Activated T-cell treated with anti-CD3 and anti-CD28 coated beads, Interleukin-2, amount 50 U/mL, for 72 hours (primary cell): Measurements from ENCODE around the gene AHCYL2. TPM values are rescaled to one million over a fixed set of nuclear protein-coding genes. Genes with fewer than 3 reads are reported as not detected.
"Not testable (repeated sequence)": the region's sequence is repeated elsewhere in the genome, so short reads cannot be mapped to it uniquely, and the experiment has no call there.

Experiments used
- ATAC-seq, 2 donors: fragments of 150-1000 bp; cut with Tn5 transposase; replicated peaks in 1 of 2; 2 replicates each; pipeline ENCODE4 v1.10.0; 2021; ENCODE audit warnings: moderate library complexity in 2 of 2, mild to moderate bottlenecking in 1 of 2
- DNase-seq, 2 donors: peaks; one replicate each; pipeline ENCODE4 v3.0.0; 2021 to 2022; ENCODE audit warnings: mixed read lengths in 1 of 2
- H3K27ac Mint-ChIP-seq: one replicate; pipeline ENCODE4 v1.8.0; 2022; ENCODE audit warnings: mild to moderate bottlenecking, moderate library complexity, mixed read lengths
- H3K27me3 Mint-ChIP-seq: one replicate; pipeline ENCODE4 v1.8.0; 2022; ENCODE audit warnings: low read depth, mixed read lengths
- H3K36me3 Mint-ChIP-seq, 2 donors: one replicate each; pipeline ENCODE4 v1.8.0; 2022; ENCODE audit warnings: mixed read lengths in 2 of 2, mild to moderate bottlenecking in 1 of 2; ENCODE audit not compliant: insufficient read depth in 2 of 2
- H3K4me1 Mint-ChIP-seq: one replicate; pipeline ENCODE4 v1.8.0; 2022; ENCODE audit warnings: low read depth, mixed read lengths
- H3K4me3 Mint-ChIP-seq, 2 donors: one replicate each; pipeline ENCODE4 v1.8.0; 2022; ENCODE audit warnings: mild to moderate bottlenecking in 2 of 2, mixed read lengths in 2 of 2, moderate library complexity in 2 of 2
- H3K9me3 Mint-ChIP-seq, 2 donors: one replicate each; pipeline ENCODE4 v1.8.0; 2022; ENCODE audit warnings: mixed read lengths in 2 of 2
- total RNA-seq, 2 donors: library from RNA; stranded (reverse); gene quantifications; one replicate each; pipeline ENCODE4 v1.2.3, GENCODE V29; 2022

The AHCYL2 gene
- total RNA-seq, 2 donors from 2014 or later: 40.8 to 44.8 TPM

GRCh38 chr7:129394982-129395914 lies 170.4 kb downstream of the AHCYL2 start:
- Mint-ChIP-seq H3K36me3 (no peaks in the 10 kb centered on the region), H3K27ac (no peak overlapping the region), H3K4me1 (no peaks in the 10 kb centered on the region), H3K4me3 (no peak overlapping the region), H3K9me3 (no peaks in the 10 kb centered on the region), H3K27me3 (no peaks in the 10 kb centered on the region)
- no peak for ATAC-seq
- no peak for DNase-seq

- Mint-ChIP-seq H3K9me3 (no peaks in the 10 kb centered on the region), H3K4me3 (no peak overlapping the region), H3K27me3 (no peaks in the 10 kb centered on the region), H3K27ac (no peak overlapping the region), H3K36me3 (peaks cover 0 to 8% of the 10 kb centered on the region in 2 donors), H3K4me1 (peaks cover 43% of the 10 kb centered on the region)
- no peak for ATAC-seq
- DNase-seq: no peak
Measured at GRCh38 chr7:129401228-129401966, 176.6 kb downstream of the AHCYL2 start.

GRCh38 chr7:129401967-129402860 lies 177.4 kb downstream of the AHCYL2 start:
- peak; percentile 81 to 82 for ATAC-seq
- Mint-ChIP-seq H3K27ac (peak overlapping the region; percentile 7), H3K4me1 (peaks cover 43% of the 10 kb centered on the region)

GRCh38 chr7:129405527-129405926 lies 180.7 kb downstream of the AHCYL2 start:
- peaks cover 7 to 25% of the 10 kb centered on the region in 2 donors for H3K36me3 Mint-ChIP-seq
- no peak for DNase-seq
- H3K9me3 Mint-ChIP-seq: no peaks in the 10 kb centered on the region
- H3K27me3 Mint-ChIP-seq: no peaks in the 10 kb centered on the region
- ATAC-seq: peak; percentile 46 to 67
- H3K27ac Mint-ChIP-seq: peak overlapping the region; percentile 29
- H3K4me3 Mint-ChIP-seq: peak overlapping the region; percentile 53 to 76
- H3K4me1 Mint-ChIP-seq: peaks cover 43% of the 10 kb centered on the region

More at GRCh38 chr7:129401967-129402860, 177.4 kb downstream of the AHCYL2 start:
- Mint-ChIP-seq H3K9me3 (no peaks in the 10 kb centered on the region), H3K36me3 (peaks cover 0 to 8% of the 10 kb centered on the region in 2 donors), H3K27me3 (no peaks in the 10 kb centered on the region), H3K4me3 (peak overlapping the region in 1 of 2 donors; percentile 0)
- DNase-seq: peak; percentile 35

- not testable (repeated sequence) for ATAC-seq, H3K27me3 Mint-ChIP-seq, H3K4me3 Mint-ChIP-seq, H3K27ac Mint-ChIP-seq, H3K9me3 Mint-ChIP-seq, DNase-seq
- Mint-ChIP-seq H3K36me3 (peaks cover 17 to 40% of the 10 kb centered on the region in 2 donors), H3K4me1 (peaks cover 11% of the 10 kb centered on the region)
Measured at GRCh38 chr7:129410238-129410637, 185.4 kb downstream of the AHCYL2 start.

GRCh38 chr7:129412501-129412900 lies 187.7 kb downstream of the AHCYL2 start:
- Mint-ChIP-seq H3K4me3 (no peak overlapping the region), H3K27ac (no peak overlapping the region), H3K4me1 (no peaks in the 10 kb centered on the region), H3K27me3 (no peaks in the 10 kb centered on the region), H3K9me3 (peaks cover 0 to 5% of the 10 kb centered on the region in 2 donors), H3K36me3 (peaks cover 17 to 35% of the 10 kb centered on the region in 2 donors)
- ATAC-seq: no peak
- no peak for DNase-seq

- DNase-seq (no peak), ATAC-seq (no peak)
- no peaks in the 10 kb centered on the region for H3K4me1 Mint-ChIP-seq
- H3K36me3 Mint-ChIP-seq: peaks cover 5 to 11% of the 10 kb centered on the region in 2 donors
- no peak overlapping the region for H3K27ac Mint-ChIP-seq
- peaks cover 0 to 3% of the 10 kb centered on the region in 2 donors for H3K9me3 Mint-ChIP-seq
- no peaks in the 10 kb centered on the region for H3K27me3 Mint-ChIP-seq
- H3K4me3 Mint-ChIP-seq: no peak overlapping the region
Measured at GRCh38 chr7:129417073-129417472, 192.2 kb downstream of the AHCYL2 start.

- Mint-ChIP-seq H3K27me3 (no peaks in the 10 kb centered on the region), H3K27ac (no peak overlapping the region), H3K36me3 (peaks cover 0 to 6% of the 10 kb centered on the region in 2 donors), H3K4me1 (no peaks in the 10 kb centered on the region), H3K9me3 (no peaks in the 10 kb centered on the region), H3K4me3 (no peak overlapping the region)
- ATAC-seq (no peak), DNase-seq (no peak)
Measured at GRCh38 chr7:129421717-129422250, 197.0 kb downstream of the AHCYL2 start.

- ATAC-seq: no peak
- DNase-seq: no peak
- no peaks in the 10 kb centered on the region for H3K9me3 Mint-ChIP-seq
- peaks cover 3 to 8% of the 10 kb centered on the region in 2 donors for H3K36me3 Mint-ChIP-seq
- H3K27me3 Mint-ChIP-seq: no peaks in the 10 kb centered on the region
- H3K4me1 Mint-ChIP-seq: no peaks in the 10 kb centered on the region
- H3K4me3 Mint-ChIP-seq: no peak overlapping the region
- no peak overlapping the region for H3K27ac Mint-ChIP-seq
Measured at GRCh38 chr7:129422727-129423126, 197.9 kb downstream of the AHCYL2 start.

GRCh38 chr7:129423700-129424410 lies 199.0 kb downstream of the AHCYL2 start:
- H3K27me3 Mint-ChIP-seq: no peaks in the 10 kb centered on the region
- H3K36me3 Mint-ChIP-seq: peaks cover 6 to 13% of the 10 kb centered on the region in 2 donors
- H3K9me3 Mint-ChIP-seq: no peaks in the 10 kb centered on the region
- no peaks in the 10 kb centered on the region for H3K4me1 Mint-ChIP-seq
- no peak overlapping the region for H3K4me3 Mint-ChIP-seq
- ATAC-seq (no peak), DNase-seq (no peak)
- H3K27ac Mint-ChIP-seq: no peak overlapping the region

- Mint-ChIP-seq H3K36me3 (peaks cover 6 to 13% of the 10 kb centered on the region in 2 donors), H3K9me3 (no peaks in the 10 kb centered on the region), H3K4me3 (no peak overlapping the region), H3K27ac (peak overlapping the region; percentile 22), H3K27me3 (peaks cover under 1% of the 10 kb centered on the region), H3K4me1 (no peaks in the 10 kb centered on the region)
- ATAC-seq (no peak), DNase-seq (no peak)
Measured at GRCh38 chr7:129426482-129426881, 201.7 kb downstream of the AHCYL2 start.
